Measurements from ENCODE around the gene OR1J1.

OR1J1 gene

DNA sequence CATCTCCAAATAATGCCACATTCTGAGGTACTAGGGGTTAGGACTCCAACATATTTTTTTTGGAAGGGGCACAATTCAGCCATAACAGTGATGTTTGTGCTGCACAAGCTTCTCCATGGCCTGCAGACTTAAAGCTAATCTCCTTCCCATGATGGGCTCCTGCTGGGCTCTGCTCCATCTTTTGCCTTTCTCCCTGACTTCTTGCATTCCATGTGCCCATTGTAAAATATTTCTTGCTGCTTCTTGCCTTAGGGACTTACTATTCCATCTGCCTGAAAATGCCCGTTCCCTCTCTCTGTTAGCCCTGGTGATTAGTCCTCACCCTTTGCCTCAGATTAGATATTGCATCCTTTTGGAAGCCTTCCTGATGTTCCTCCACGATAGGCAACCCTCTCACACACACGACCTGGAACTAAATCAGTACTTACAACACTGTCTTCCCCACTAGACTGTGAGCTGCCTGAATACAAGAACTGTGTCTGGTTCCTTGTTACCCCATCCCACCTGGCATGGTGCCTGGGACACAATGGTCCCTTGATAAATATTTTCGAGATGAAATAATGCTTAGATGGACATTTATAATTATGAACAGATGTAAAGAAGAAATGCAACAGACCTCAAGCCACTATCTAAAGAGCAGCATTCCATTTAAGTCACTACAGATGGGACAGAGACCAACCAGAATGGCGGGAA, 33.5 kb downstream of the OR1J1 start:
- DNase-seq, result no peak

DNA sequence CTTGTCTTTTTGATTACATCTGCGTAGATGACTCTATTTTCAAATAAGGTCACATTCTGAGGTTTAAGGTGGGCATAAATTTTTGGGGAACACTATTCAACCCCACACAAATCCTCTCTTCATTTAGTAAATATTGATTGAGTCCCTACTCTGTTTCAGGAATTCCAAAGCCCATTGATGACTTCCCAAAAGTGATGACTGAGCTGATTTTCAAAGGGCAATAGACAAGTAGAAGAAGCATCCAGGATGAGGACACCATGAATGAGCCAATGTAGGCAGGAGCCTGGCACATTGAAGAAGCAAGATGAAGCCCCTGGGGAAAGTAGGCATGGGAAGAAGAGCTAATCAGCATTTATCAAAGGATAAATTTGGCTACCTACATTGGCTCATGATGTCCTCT, 35.2 kb downstream of the OR1J1 start:
- no peak for DNase-seq
